Liver (tissue), 3 donors: ENCODE data around the gene COL20A1.
A peak's percentile ranks its signal among the peaks of the same experiment; 100 is the strongest.

Source experiments
- FOXA2 ChIP-seq: IDR thresholded peaks from 2 replicates; pipeline ENCODE4 v1.6.1; 2016; ENCODE audit warnings: antibody characterized with exemption
- TF ChIP-seq, protein P1 (sequence below): IDR thresholded peaks from 2 replicates; pipeline ENCODE4 v1.6.1; 2016; ENCODE audit warnings: antibody characterized with exemption
- TF ChIP-seq, protein P2 (sequence below): IDR thresholded peaks from 2 replicates; pipeline ENCODE4 v1.6.1; 2016; ENCODE audit warnings: antibody characterized with exemption, mild to moderate bottlenecking
- TF ChIP-seq, protein P3 (sequence below): fragments of 150-350 bp; IDR thresholded peaks from 2 replicates; pipeline ENCODE4 v1.5.1; 2017; ENCODE audit warnings: improper control_type of control experiment, low read depth, low read length; ENCODE audit not compliant: missing input control
- TF ChIP-seq, protein P4 (sequence below): IDR thresholded peaks from 2 replicates; pipeline ENCODE4 v1.6.1; 2016; ENCODE audit warnings: antibody characterized with exemption
- TF ChIP-seq, protein P5 (sequence below): IDR thresholded peaks from 2 replicates; pipeline ENCODE4 v1.6.1; 2016; ENCODE audit warnings: antibody characterized with exemption
- donor health status: healthy.
- donor health status: healthy.

DNA sequence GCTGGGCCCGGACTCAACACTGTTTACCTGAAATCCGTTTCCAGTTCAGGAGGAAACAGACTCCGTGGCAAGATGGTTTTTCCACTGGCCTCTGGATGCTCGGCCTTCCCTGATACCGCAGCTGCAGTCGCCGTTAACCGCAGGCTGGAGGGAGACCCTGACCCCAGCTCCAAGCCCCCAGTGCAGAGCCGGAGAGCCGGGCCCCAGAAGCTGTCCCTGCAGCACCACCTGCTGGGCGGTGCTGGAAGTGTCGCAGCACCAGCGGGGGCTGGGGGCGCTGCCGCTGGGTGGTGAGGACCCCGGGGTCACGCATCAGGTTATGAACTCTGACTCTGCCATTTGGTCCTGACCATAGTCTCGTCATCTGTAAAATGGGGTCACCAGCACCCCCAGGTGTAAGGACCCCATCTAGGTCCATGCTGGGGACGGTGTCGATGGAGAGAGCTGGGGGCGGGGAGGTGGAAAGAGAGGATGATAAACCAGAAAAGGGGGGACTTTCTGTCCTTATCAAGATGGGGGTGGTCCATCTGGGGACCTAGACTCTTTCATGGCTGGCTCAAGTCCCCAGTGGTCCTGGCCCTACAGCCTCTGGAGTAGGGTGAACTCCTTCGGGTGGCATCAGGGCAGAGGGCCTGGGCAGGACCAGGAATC lies 88.9 kb downstream of the COL20A1 start:
- TF ChIP-seq, protein P1, sequence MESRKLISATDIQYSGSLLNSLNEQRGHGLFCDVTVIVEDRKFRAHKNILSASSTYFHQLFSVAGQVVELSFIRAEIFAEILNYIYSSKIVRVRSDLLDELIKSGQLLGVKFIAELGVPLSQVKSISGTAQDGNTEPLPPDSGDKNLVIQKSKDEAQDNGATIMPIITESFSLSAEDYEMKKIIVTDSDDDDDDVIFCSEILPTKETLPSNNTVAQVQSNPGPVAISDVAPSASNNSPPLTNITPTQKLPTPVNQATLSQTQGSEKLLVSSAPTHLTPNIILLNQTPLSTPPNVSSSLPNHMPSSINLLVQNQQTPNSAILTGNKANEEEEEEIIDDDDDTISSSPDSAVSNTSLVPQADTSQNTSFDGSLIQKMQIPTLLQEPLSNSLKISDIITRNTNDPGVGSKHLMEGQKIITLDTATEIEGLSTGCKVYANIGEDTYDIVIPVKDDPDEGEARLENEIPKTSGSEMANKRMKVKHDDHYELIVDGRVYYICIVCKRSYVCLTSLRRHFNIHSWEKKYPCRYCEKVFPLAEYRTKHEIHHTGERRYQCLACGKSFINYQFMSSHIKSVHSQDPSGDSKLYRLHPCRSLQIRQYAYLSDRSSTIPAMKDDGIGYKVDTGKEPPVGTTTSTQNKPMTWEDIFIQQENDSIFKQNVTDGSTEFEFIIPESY = no peak
- TF ChIP-seq, protein P2, sequence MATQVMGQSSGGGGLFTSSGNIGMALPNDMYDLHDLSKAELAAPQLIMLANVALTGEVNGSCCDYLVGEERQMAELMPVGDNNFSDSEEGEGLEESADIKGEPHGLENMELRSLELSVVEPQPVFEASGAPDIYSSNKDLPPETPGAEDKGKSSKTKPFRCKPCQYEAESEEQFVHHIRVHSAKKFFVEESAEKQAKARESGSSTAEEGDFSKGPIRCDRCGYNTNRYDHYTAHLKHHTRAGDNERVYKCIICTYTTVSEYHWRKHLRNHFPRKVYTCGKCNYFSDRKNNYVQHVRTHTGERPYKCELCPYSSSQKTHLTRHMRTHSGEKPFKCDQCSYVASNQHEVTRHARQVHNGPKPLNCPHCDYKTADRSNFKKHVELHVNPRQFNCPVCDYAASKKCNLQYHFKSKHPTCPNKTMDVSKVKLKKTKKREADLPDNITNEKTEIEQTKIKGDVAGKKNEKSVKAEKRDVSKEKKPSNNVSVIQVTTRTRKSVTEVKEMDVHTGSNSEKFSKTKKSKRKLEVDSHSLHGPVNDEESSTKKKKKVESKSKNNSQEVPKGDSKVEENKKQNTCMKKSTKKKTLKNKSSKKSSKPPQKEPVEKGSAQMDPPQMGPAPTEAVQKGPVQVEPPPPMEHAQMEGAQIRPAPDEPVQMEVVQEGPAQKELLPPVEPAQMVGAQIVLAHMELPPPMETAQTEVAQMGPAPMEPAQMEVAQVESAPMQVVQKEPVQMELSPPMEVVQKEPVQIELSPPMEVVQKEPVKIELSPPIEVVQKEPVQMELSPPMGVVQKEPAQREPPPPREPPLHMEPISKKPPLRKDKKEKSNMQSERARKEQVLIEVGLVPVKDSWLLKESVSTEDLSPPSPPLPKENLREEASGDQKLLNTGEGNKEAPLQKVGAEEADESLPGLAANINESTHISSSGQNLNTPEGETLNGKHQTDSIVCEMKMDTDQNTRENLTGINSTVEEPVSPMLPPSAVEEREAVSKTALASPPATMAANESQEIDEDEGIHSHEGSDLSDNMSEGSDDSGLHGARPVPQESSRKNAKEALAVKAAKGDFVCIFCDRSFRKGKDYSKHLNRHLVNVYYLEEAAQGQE = no peak
- TF ChIP-seq, protein P3, sequence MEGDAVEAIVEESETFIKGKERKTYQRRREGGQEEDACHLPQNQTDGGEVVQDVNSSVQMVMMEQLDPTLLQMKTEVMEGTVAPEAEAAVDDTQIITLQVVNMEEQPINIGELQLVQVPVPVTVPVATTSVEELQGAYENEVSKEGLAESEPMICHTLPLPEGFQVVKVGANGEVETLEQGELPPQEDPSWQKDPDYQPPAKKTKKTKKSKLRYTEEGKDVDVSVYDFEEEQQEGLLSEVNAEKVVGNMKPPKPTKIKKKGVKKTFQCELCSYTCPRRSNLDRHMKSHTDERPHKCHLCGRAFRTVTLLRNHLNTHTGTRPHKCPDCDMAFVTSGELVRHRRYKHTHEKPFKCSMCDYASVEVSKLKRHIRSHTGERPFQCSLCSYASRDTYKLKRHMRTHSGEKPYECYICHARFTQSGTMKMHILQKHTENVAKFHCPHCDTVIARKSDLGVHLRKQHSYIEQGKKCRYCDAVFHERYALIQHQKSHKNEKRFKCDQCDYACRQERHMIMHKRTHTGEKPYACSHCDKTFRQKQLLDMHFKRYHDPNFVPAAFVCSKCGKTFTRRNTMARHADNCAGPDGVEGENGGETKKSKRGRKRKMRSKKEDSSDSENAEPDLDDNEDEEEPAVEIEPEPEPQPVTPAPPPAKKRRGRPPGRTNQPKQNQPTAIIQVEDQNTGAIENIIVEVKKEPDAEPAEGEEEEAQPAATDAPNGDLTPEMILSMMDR = peak; percentile 83
- TF ChIP-seq FOXA2 = no peak
- TF ChIP-seq, protein P4, sequence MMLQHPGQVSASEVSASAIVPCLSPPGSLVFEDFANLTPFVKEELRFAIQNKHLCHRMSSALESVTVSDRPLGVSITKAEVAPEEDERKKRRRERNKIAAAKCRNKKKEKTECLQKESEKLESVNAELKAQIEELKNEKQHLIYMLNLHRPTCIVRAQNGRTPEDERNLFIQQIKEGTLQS = no peak
- TF ChIP-seq, protein P5, sequence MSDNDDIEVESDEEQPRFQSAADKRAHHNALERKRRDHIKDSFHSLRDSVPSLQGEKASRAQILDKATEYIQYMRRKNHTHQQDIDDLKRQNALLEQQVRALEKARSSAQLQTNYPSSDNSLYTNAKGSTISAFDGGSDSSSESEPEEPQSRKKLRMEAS = no peak
